Karpas-422 (cell line): Measurements from ENCODE around the gene TSEN54. TPM values are rescaled to one million over a fixed set of nuclear protein-coding genes. Genes with fewer than 3 reads are reported as not detected.

ENCODE experiments used
- DNase-seq: peaks from one replicate; pipeline ENCODE4 v3.0.0-alpha.2; 2015
- H2AFZ ChIP-seq: fragments of 200-600 bp; sonication (generic); 2 replicates; pipeline ENCODE4 v1.6.1; 2014; ENCODE audit warnings: antibody characterized with exemption, low read length, mixed read lengths
- H3K27ac ChIP-seq: fragments of 200-600 bp; sonication (generic); 2 replicates; pipeline ENCODE4 v1.5.1; 2014; ENCODE audit warnings: mild to moderate bottlenecking, low read length, moderate library complexity
- H3K27me3 ChIP-seq: fragments of 200-600 bp; sonication (generic); 2 replicates; pipeline ENCODE4 v1.6.1; 2014; ENCODE audit warnings: low read length, mixed read lengths
- H3K36me3 ChIP-seq: fragments of 200-600 bp; sonication (generic); 2 replicates; pipeline ENCODE4 v1.6.1; 2014; ENCODE audit warnings: low read length, mixed read lengths; ENCODE audit not compliant: insufficient read depth
- H3K4me1 ChIP-seq: fragments of 200-600 bp; sonication (generic); 2 replicates; pipeline ENCODE4 v1.6.1; 2014; ENCODE audit warnings: mild to moderate bottlenecking, low read length, mixed read lengths
- H3K4me2 ChIP-seq: fragments of 200-600 bp; sonication (generic); 2 replicates; pipeline ENCODE4 v1.6.1; 2014; ENCODE audit warnings: low read length, low read depth, mild to moderate bottlenecking; ENCODE audit not compliant: poor library complexity, severe bottlenecking
- H3K4me3 ChIP-seq: fragments of 200-600 bp; sonication (generic); 2 replicates; pipeline ENCODE4 v1.5.1; 2014; ENCODE audit warnings: mild to moderate bottlenecking, antibody characterized with exemption, low read length, mixed read lengths
- H3K79me2 ChIP-seq: fragments of 200-600 bp; sonication (generic); 2 replicates; pipeline ENCODE4 v1.6.1; 2014; ENCODE audit warnings: mild to moderate bottlenecking, low read length, mixed read lengths
- H3K9ac ChIP-seq: fragments of 200-600 bp; sonication (generic); 2 replicates; pipeline ENCODE4 v1.6.0; 2014; ENCODE audit warnings: low read length
- H3K9me2 ChIP-seq: fragments of 200-600 bp; sonication (generic), shearing (Covaris generic); replicated peaks from 2 replicates; pipeline ENCODE4 v1.6.0; 2014; ENCODE audit warnings: mild to moderate bottlenecking, low read length, moderate library complexity; ENCODE audit not compliant: insufficient read depth
- H3K9me3 ChIP-seq: fragments of 300-700, 200-600 bp; sonication (generic); 2 replicates; pipeline ENCODE4 v1.6.1; 2014; ENCODE audit warnings: low read length, mixed read lengths
- H4K20me1 ChIP-seq: fragments of 200-600 bp; sonication (generic); 2 replicates; pipeline ENCODE4 v1.6.1; 2014; ENCODE audit warnings: mild to moderate bottlenecking, antibody characterized with exemption, low read length, low read depth; ENCODE audit not compliant: insufficient read depth
- total RNA-seq: library from RNA; depleted of rRNA; stranded (reverse); fragments of >200 nt; shearing (Covaris generic); gene quantifications from 2 replicates; pipeline ENCODE4 v1.2.3, GENCODE V29; 2014; ENCODE audit warnings: low replicate concordance; rRNA removed

Gene TSEN54
- total RNA-seq, result 25.5 and 42.8 TPM in 2 replicates

- Histone ChIP-seq H3K4me1 (peaks cover 25% of the 10 kb centered on the region), H3K36me3 (no peaks in the 10 kb centered on the region), H2AFZ (peak within 1 kb of the TSS; percentile 99), H3K4me3 (peak within 1 kb of the TSS; percentile 78), H3K9me2 (no peaks in the 10 kb centered on the region), H3K9me3 (no peaks in the 10 kb centered on the region), H3K27me3 (no peaks in the 10 kb centered on the region), H3K9ac (peak within 1 kb of the TSS; percentile 77), H3K4me2 (peak within 1 kb of the TSS; percentile 98), H3K79me2 (peaks cover 13% of the 10 kb centered on the region), H3K27ac (no peak within 1 kb of the TSS), H4K20me1 (peaks cover 9% of the 10 kb centered on the region; the same call in 1 of the 2 replicates)
- peak; percentile 97 for DNase-seq
Measured at GRCh38 chr17:75516255-75516618, at the start of gene TSEN54. TSEN54 (plus strand) TSS chr17:75516528; CDS start chr17:75516561, 33 bp downstream.

- Histone ChIP-seq H4K20me1 (no peaks in the 10 kb centered on the region), H3K9ac (no peak overlapping the region), H3K4me1 (peaks cover 11% of the 10 kb centered on the region), H3K79me2 (no peaks in the 10 kb centered on the region), H3K9me3 (no peaks in the 10 kb centered on the region), H3K9me2 (no peaks in the 10 kb centered on the region), H3K27me3 (no peaks in the 10 kb centered on the region), H3K4me3 (no peak overlapping the region), H3K36me3 (no peaks in the 10 kb centered on the region), H3K4me2 (no peak overlapping the region), H2AFZ (no peak overlapping the region), H3K27ac (no peak overlapping the region)
- no peak for DNase-seq
Measured at GRCh38 chr17:75468291-75468754, 48.0 kb upstream of the TSEN54 start.

- no peaks in the 10 kb centered on the region for H4K20me1 ChIP-seq
- no peak overlapping the region for H3K4me3 ChIP-seq
- H3K9me2 ChIP-seq, result no peaks in the 10 kb centered on the region
- no peaks in the 10 kb centered on the region for H3K79me2 ChIP-seq
- H3K36me3 ChIP-seq, result no peaks in the 10 kb centered on the region
- no peaks in the 10 kb centered on the region for H3K9me3 ChIP-seq
- no peak overlapping the region for H2AFZ ChIP-seq
- no peak overlapping the region for H3K4me2 ChIP-seq
- peaks cover 11% of the 10 kb centered on the region for H3K4me1 ChIP-seq
- no peak overlapping the region for H3K27ac ChIP-seq
- no peaks in the 10 kb centered on the region for H3K27me3 ChIP-seq
- DNase-seq, result no peak
- no peak overlapping the region for H3K9ac ChIP-seq
Measured at GRCh38 chr17:75468779-75469373, 47.5 kb upstream of the TSEN54 start.

- no peaks in the 10 kb centered on the region for H3K27me3 ChIP-seq
- no peak overlapping the region for H3K9ac ChIP-seq
- H3K4me3 ChIP-seq, result no peak overlapping the region
- no peak for DNase-seq
- no peaks in the 10 kb centered on the region for H3K79me2 ChIP-seq
- no peak overlapping the region for H3K4me2 ChIP-seq
- H3K36me3 ChIP-seq, result no peaks in the 10 kb centered on the region
- H3K27ac ChIP-seq, result no peak overlapping the region
- peaks cover 11% of the 10 kb centered on the region for H3K4me1 ChIP-seq
- no peaks in the 10 kb centered on the region for H3K9me2 ChIP-seq
- no peaks in the 10 kb centered on the region for H3K9me3 ChIP-seq
- H2AFZ ChIP-seq, result no peak overlapping the region
- H4K20me1 ChIP-seq, result no peaks in the 10 kb centered on the region
Measured at GRCh38 chr17:75471207-75471606, 45.1 kb upstream of the TSEN54 start.

GRCh38 chr17:75472119-75472518 lies 44.2 kb upstream of the TSEN54 start:
- H3K27ac ChIP-seq, result no peak overlapping the region
- peak; percentile 65 for DNase-seq
- no peak overlapping the region for H3K4me2 ChIP-seq
- H3K27me3 ChIP-seq, result no peaks in the 10 kb centered on the region
- H4K20me1 ChIP-seq, result no peaks in the 10 kb centered on the region
- no peak overlapping the region for H3K9ac ChIP-seq
- no peaks in the 10 kb centered on the region for H3K79me2 ChIP-seq
- no peaks in the 10 kb centered on the region for H3K9me3 ChIP-seq
- no peak overlapping the region for H2AFZ ChIP-seq
- H3K4me3 ChIP-seq, result no peak overlapping the region
- peaks cover 11% of the 10 kb centered on the region for H3K4me1 ChIP-seq
- no peaks in the 10 kb centered on the region for H3K36me3 ChIP-seq
- H3K9me2 ChIP-seq, result no peaks in the 10 kb centered on the region

- Histone ChIP-seq H3K36me3 (no peaks in the 10 kb centered on the region), H3K79me2 (no peaks in the 10 kb centered on the region), H3K4me3 (no peak overlapping the region), H4K20me1 (no peaks in the 10 kb centered on the region), H2AFZ (no peak overlapping the region), H3K4me1 (peaks cover 11% of the 10 kb centered on the region), H3K27ac (no peak overlapping the region), H3K9me2 (no peaks in the 10 kb centered on the region), H3K9ac (no peak overlapping the region), H3K4me2 (no peak overlapping the region), H3K27me3 (no peaks in the 10 kb centered on the region), H3K9me3 (no peaks in the 10 kb centered on the region)
- DNase-seq, result no peak
Measured at GRCh38 chr17:75473246-75473645, 43.1 kb upstream of the TSEN54 start.

- no peaks in the 10 kb centered on the region for H4K20me1 ChIP-seq
- no peaks in the 10 kb centered on the region for H3K79me2 ChIP-seq
- no peaks in the 10 kb centered on the region for H3K36me3 ChIP-seq
- H3K9me3 ChIP-seq, result no peaks in the 10 kb centered on the region
- no peaks in the 10 kb centered on the region for H3K27me3 ChIP-seq
- no peaks in the 10 kb centered on the region for H3K9me2 ChIP-seq
- H3K9ac ChIP-seq, result no peak overlapping the region
- H3K4me3 ChIP-seq, result no peak overlapping the region
- H3K4me2 ChIP-seq, result no peak overlapping the region
- H2AFZ ChIP-seq, result no peak overlapping the region
- no peak for DNase-seq
- peaks cover 11% of the 10 kb centered on the region for H3K4me1 ChIP-seq
- no peak overlapping the region for H3K27ac ChIP-seq
Measured at GRCh38 chr17:75474736-75475135, 41.6 kb upstream of the TSEN54 start.

- H3K4me3 ChIP-seq, result no peak overlapping the region
- DNase-seq, result no peak
- H3K27ac ChIP-seq, result no peak overlapping the region
- H3K79me2 ChIP-seq, result no peaks in the 10 kb centered on the region
- H3K4me2 ChIP-seq, result no peak overlapping the region
- no peaks in the 10 kb centered on the region for H3K36me3 ChIP-seq
- H4K20me1 ChIP-seq, result no peaks in the 10 kb centered on the region
- H3K9me2 ChIP-seq, result no peaks in the 10 kb centered on the region
- no peak overlapping the region for H3K9ac ChIP-seq
- H3K4me1 ChIP-seq, result peaks cover 11% of the 10 kb centered on the region
- H2AFZ ChIP-seq, result no peak overlapping the region
- H3K9me3 ChIP-seq, result no peaks in the 10 kb centered on the region
- H3K27me3 ChIP-seq, result no peaks in the 10 kb centered on the region
Measured at GRCh38 chr17:75475144-75475835, 41.0 kb upstream of the TSEN54 start.
